ENCODE results near the gene SKP1.

SKP1 gene

DNA sequence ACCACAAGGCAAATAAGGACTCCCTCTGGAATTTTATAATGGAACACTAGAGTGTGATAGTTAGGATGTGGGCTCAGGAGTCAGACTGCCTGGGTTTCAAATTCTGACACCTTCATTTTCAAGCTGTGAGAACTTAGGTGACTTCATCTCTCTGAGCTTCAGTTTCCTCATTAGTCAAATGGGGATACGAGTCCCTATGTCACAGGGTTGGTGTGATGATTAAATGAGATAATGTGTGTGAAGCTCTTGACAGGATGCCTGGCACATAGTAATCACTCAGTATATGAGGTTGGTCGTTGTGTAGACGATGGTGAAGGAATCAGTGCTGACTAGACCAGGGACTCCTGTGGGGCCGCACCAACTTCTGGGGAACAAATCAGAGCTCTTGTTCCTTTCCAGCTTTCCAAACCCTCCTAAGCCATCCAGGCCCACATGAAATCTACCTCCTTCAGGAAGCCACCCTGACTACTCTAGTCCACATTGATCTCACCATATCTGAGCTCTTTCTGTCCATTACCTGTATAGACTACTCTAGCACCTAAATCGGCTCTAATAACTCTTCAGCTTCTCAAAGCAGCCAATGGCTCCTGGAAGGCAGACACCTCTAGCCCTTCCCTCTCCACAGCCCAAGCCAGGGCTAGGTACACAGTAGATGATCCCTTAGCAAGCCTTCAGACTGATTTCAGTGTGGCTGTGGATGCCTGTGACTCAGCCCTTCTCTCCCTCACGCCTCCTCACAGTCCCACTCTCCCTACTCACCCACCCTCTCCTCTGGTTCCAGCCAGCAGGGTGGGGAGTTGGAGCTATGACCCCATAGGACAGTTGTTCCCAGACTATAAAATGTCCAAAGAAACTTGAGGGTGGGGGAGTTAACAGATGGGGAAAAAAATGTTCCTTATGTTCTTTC lies 64.8 kb downstream of the SKP1 start:
- DNase-seq: no peak

DNA sequence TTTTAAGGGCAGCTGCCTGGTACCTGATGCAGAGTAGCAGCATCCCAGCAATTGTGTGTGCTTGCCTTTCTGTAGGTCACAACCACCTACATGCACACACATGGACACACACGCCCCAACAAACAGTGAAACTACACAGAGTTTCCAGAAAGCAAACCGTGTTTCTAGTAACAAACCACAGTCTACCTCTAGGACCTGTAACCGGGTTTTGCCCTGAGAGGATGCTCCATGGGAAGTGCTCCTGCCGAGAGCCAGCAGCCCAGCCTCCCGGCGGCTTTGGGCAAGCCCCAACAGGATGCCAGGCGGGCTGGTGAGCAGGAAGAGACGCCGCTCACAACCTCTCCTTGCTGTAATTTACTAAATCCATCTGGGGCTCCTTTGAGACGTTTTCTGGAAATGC lies 66.4 kb downstream of the SKP1 start:
- DNase-seq: no peak

DNA sequence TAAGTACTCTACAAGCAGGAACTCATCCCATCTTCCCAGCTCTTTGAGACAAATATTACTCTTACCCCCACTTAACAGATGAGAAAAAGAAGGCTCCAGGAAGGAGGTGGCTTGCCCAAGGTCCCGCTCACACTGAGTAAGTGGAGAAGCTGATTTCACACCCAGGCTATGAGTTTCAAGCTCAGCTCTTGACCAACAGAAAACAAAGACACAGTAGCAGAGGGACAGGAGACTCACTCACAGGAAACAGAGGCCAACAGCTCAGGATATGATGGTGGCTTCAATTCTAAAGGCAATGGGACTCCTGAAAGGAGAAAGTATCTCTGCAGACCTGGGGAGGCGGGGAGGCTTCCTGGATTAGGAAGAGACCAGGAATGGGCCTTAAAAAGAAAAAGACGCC lies 69.0 kb downstream of the SKP1 start:
- DNase-seq: no peak

DNA sequence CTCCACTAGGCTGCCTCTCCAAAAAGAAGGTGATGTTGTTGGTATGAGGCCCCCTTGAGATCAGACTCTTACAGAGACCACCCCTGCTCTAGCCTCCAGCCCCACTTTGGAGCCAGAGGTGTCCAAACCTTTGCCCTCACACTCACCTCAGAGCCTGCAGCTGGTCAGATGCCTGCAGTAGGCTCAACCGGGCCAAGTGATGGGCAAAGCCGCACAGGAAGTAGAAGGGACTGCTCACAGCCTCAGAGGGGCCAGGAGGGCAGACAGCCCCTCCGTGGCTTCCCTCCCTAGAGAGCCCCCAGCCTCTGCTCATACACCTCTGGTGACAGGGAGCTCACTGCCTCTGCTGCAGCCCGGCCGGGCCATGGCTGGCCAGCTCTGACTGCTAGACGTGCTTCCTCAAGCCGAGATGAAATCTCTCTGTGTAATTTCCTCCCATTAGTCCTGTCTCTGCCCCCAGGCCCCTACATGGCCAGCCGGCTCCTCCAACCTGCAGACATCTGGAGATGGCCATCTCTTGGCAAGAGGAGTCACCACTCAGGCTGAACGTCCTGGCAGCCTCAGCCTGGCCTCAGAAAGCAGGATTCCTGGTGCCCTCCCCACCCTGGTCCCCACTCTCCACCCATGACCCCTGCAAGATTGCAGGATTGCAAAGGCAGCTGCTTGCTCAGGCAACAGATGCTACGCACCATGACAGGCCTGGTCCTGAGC lies 69.6 kb downstream of the SKP1 start:
- DNase-seq: no peak

DNA sequence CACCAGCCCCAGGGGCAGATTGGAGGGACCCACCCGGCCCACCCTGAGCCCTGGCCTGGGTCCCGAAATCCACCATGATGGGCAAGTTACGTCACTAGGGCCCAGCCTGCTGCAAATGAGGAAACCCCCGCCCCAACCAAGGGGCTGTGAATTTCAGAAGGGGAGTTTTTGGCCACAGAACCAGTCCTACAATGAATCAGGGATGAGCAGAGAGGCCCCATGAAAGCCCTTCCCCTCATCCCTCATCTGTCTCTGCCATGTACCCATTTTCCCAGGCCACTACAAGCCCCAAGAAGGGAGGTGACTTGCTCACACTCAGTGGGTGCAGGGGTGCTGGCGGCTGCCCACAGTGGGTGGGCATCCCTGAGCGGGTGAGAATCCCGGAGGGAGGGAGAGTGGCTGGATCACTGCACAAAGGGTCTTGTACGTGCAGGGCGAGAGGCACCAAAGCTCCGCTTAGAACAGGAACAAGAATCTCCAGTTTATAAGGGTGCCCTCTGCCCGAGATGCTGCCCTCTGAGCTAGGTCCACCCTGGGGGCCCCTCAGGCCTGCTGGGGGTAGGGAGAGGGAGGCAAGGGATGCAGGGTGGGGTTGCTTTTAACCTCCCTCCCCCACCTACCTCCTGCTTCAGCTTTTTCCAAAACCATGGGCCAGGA lies 72.6 kb downstream of the SKP1 start:
- DNase-seq: no peak

DNA sequence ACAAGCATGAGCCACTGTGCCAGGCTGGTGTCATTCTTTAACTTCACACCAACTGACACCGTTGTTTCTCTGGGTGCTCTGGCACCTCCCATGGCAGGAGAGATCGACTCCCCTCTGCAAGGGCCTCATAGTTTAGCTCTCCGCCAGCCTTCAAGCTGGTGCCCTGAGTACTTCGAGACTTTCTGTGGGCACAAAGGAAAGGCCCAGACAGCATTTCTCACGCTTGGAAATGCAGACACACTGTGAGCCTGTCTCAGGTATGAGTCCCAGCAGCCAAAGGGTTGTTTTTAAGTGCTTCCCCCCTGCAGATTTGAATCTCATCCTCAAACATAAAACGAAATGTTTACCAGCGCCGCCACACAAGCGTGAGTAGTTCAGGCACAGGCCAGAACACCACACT lies 73.4 kb downstream of the SKP1 start:
- DNase-seq: no peak

DNA sequence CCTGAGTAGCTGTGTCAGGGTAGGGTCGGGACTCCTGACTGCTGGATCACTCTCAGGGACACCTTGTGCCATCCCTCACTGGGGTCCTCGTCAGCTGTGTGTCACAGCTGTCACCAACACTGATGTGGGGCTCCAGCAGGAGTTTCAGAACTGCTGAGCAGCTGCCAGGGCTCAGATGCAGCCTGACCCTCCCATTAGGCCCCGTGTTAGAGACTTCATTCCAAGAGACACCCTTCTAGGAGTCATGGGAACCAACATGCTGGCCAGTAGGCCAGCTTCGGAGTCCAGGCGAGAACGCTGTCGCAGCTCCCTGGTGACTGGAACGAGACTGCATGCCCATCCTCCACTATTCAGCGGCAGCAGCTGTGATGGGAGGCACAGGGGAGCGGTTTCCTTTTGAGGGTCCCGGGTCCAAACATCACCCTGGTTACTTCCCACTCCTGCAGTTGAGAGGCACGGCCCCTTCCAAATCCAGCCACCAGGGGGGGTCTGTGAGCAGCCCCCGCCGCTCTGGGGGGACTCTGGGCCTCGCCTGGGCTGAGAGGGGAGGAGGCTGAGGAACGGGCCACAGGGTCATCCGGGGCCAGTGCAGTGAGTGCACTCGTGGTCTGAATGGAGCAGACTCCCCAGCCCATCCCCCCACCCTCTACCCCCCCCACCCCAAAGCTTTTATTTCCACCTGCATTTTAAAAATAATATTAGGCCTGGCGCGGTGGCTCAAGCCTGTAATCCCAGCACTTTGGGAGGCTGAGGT lies 74.9 kb downstream of the SKP1 start:
- no peak for DNase-seq

DNA sequence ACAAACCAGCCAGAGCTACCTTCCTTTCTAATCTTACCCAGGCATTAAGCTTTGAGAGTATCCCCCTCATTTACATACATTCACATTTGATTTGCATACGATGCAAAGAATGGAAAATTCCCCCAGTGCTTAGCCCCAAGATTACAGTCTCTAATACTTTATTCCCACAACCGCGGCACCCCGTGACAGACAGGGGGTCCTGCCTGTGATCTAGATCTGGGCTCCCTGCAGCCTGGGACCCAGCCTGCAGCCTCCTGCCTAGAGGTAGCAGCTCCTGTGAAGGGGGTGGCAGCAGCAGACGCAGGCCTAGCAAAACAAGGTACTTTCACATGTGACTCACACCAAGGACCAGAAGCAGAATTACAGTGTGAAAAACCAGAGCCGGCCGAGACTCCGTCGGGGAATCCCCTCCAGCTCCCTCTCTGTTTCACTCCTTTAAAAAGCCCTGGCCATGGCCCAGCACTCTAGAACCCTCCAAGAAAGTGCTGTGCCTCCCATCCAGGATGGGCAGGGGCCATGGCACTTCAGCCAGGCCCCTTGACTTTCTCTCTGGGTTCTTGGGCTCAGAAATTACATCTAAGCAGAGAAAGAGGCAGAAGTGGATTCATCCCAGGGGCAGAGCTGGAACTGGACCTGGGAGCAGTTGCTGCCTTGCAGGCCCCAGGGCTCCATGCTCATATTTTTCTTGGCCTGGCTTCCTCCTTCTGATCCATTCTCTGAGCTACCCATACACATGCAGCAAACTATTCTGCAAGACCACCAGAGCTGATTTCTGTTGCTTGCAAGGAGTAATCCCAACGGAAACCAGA lies 76.3 kb downstream of the SKP1 start:
- no peak for DNase-seq

DNA sequence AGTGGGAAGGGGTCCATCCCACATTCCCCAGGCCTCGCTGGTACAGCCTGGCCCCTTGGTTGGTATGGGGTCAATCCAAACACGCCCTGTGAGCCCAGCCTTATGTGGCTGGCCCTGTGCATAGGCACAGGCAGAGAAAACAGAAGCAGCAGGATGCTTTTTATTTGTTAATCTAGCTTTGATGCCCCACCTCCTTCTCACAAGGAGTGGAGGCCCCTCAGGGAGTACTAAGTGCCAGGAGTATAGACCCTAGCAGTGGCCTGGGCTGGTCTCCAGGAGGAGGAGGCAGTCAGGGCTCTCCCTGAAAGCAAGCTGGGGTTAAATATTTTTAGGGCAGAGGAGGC lies 76.8 kb downstream of the SKP1 start:
- DNase-seq: no peak

DNA sequence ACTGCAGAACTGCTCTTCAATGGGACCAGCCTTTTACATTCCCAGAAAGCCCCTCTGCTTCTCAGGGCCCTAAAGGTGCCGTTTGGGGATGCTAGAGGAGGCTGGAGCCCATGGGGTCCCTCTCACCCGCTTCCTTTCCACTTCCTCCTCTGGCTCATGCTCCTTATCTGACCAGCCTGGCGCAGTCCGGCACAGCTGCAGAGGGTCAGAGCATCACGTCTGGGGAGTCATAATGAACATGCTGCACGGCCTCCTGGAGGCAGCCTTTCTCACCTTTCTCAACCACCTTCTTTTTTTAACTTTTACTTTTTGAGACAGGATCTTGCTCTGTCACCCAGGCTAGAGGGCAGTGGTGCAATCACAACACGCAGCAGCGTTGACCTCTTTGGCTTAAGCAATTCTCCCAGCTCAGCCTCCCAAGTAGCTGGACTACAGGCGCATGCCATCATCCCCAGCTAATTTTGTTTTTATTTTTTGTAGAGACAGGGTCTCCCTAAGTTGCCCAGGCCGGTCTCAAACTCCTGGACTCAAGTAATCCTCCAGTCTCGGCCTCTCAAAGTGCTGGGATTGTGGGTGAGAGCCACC lies 77.4 kb downstream of the SKP1 start:
- no peak for DNase-seq
